CD4-positive, alpha-beta T cell treated with Interleukin-12 subunit alpha and Interleukin-12 subunit beta, for 1 hour (primary cell): Measurements from ENCODE around the gene PPP1CC.
A peak's percentile ranks its signal among the peaks of the same experiment; 100 is the strongest.
"Not testable (repeated sequence)": the region's sequence is repeated elsewhere in the genome, so short reads cannot be mapped to it uniquely, and the experiment has no call there.

Source experiments
- DNase-seq: peaks from one replicate; pipeline ENCODE4 v3.0.0-alpha.2; 2020

Gene PPP1CC

GRCh38 chr12:110742718-110743570 lies at the start of gene PPP1CC:
Gene PPP1CC, minus strand, starts transcription at chr12:110742891. Its CDS starts 184 bp downstream, at chr12:110742707.
- DNase-seq, result peak; percentile 94

- no peak for DNase-seq
Measured at GRCh38 chr12:110791589-110791988, 48.9 kb upstream of the PPP1CC start.

- DNase-seq, result no peak
Measured at GRCh38 chr12:110790301-110790700, 47.6 kb upstream of the PPP1CC start.

GRCh38 chr12:110786012-110786411 lies 43.3 kb upstream of the PPP1CC start:
- DNase-seq, result no peak

- no peak for DNase-seq
Measured at GRCh38 chr12:110785240-110785639, 42.5 kb upstream of the PPP1CC start.

- no peak for DNase-seq
Measured at GRCh38 chr12:110782922-110783321, 40.2 kb upstream of the PPP1CC start.

GRCh38 chr12:110782094-110782493 lies 39.4 kb upstream of the PPP1CC start:
- DNase-seq, result no peak

- DNase-seq, result peak; percentile 67
Measured at GRCh38 chr12:110780448-110780847, 37.8 kb upstream of the PPP1CC start.

GRCh38 chr12:110778833-110779577 lies 36.3 kb upstream of the PPP1CC start:
- DNase-seq, result no peak

GRCh38 chr12:110776410-110776809 lies 33.7 kb upstream of the PPP1CC start:
- DNase-seq, result peak; percentile 17

GRCh38 chr12:110775997-110776396 lies 33.3 kb upstream of the PPP1CC start:
- no peak for DNase-seq

- DNase-seq, result no peak
Measured at GRCh38 chr12:110774824-110775223, 32.1 kb upstream of the PPP1CC start.

- no peak for DNase-seq
Measured at GRCh38 chr12:110768960-110769359, 26.3 kb upstream of the PPP1CC start.

- no peak for DNase-seq
Measured at GRCh38 chr12:110767863-110768262, 25.2 kb upstream of the PPP1CC start.

- DNase-seq, result no peak
Measured at GRCh38 chr12:110766311-110767154, 23.8 kb upstream of the PPP1CC start.

- not testable (repeated sequence) for DNase-seq
Measured at GRCh38 chr12:110765572-110765971, 22.9 kb upstream of the PPP1CC start.

- no peak for DNase-seq
Measured at GRCh38 chr12:110765111-110765510, 22.4 kb upstream of the PPP1CC start.

GRCh38 chr12:110763583-110763982 lies 20.9 kb upstream of the PPP1CC start:
- no peak for DNase-seq

- no peak for DNase-seq
Measured at GRCh38 chr12:110762891-110763290, 20.2 kb upstream of the PPP1CC start.

- DNase-seq, result no peak
Measured at GRCh38 chr12:110760204-110760609, 17.5 kb upstream of the PPP1CC start.

- DNase-seq, result no peak
Measured at GRCh38 chr12:110758922-110759321, 16.2 kb upstream of the PPP1CC start.

- no peak for DNase-seq
Measured at GRCh38 chr12:110756611-110757010, 13.9 kb upstream of the PPP1CC start.
